Trophoblast cell (in vitro differentiated cells and primary cell): ENCODE results near the gene RHBDL1.

Experiments
- DNase-seq, 2 donors: peaks; one replicate each; pipeline ENCODE4 v3.0.0-alpha.2; 2016
- H2AFZ ChIP-seq: 2 replicates; pipeline ENCODE4 v1.6.1; 2013; ENCODE audit warnings: low read length, moderate library complexity, mild to moderate bottlenecking; ENCODE audit not compliant: insufficient read depth, poor library complexity
- H2AK5ac ChIP-seq: 2 replicates; pipeline ENCODE4 v1.6.1; 2013; ENCODE audit warnings: mild to moderate bottlenecking, low read length
- H2BK120ac ChIP-seq: 2 replicates; pipeline ENCODE4 v1.6.1; 2013; ENCODE audit warnings: low read length, mild to moderate bottlenecking, moderate library complexity; ENCODE audit not compliant: insufficient read depth, poor library complexity
- H2BK12ac ChIP-seq: 2 replicates; pipeline ENCODE4 v1.6.1; 2013; ENCODE audit warnings: mild to moderate bottlenecking, low read length, moderate library complexity
- H2BK5ac ChIP-seq: 2 replicates; pipeline ENCODE4 v1.6.1; 2013; ENCODE audit warnings: low read length, low read depth, moderate library complexity, mild to moderate bottlenecking; ENCODE audit not compliant: poor library complexity
- H3K14ac ChIP-seq: 2 replicates; pipeline ENCODE4 v1.6.1; 2013; ENCODE audit warnings: mild to moderate bottlenecking, low read length
- H3K18ac ChIP-seq: 2 replicates; pipeline ENCODE4 v1.6.1; 2013; ENCODE audit warnings: mild to moderate bottlenecking, low read length
- H3K23ac ChIP-seq: 2 replicates; pipeline ENCODE4 v1.6.1; 2013; ENCODE audit warnings: low read length
- H3K27ac ChIP-seq: 2 replicates; pipeline ENCODE4 v1.5.1; 2013; ENCODE audit warnings: low read depth, mild to moderate bottlenecking, inconsistent platforms, low read length, moderate library complexity
- H3K27me3 ChIP-seq: 2 replicates; pipeline ENCODE4 v1.6.1; 2013; ENCODE audit warnings: inconsistent platforms, mild to moderate bottlenecking, low read length, moderate library complexity; ENCODE audit not compliant: insufficient read depth
- H3K36me3 ChIP-seq, 2 experiments: 1 replicate in 1 of 2; 2 replicates in 1 of 2; pipeline ENCODE4 v1.6.1; 2013; ENCODE audit warnings: low read length in 2 of 2, mild to moderate bottlenecking in 2 of 2, moderate library complexity in 1 of 2; ENCODE audit not compliant: insufficient read depth in 2 of 2, control insufficient read depth in 1 of 2
- H3K4ac ChIP-seq: 2 replicates; pipeline ENCODE4 v1.6.1; 2013; ENCODE audit warnings: low read depth, mild to moderate bottlenecking, low read length, moderate library complexity
- H3K4me1 ChIP-seq, 2 experiments: 1 replicate in 1 of 2; 2 replicates in 1 of 2; pipeline ENCODE4 v1.6.1; 2013; ENCODE audit warnings: low read length in 2 of 2, mild to moderate bottlenecking in 2 of 2, moderate library complexity in 1 of 2; ENCODE audit not compliant: insufficient read depth in 2 of 2, control insufficient read depth in 1 of 2
- H3K4me2 ChIP-seq: 2 replicates; pipeline ENCODE4 v1.6.1; 2013; ENCODE audit warnings: inconsistent platforms, mild to moderate bottlenecking, low read length, moderate library complexity
- H3K4me3 ChIP-seq: 2 replicates; pipeline ENCODE4 v1.5.1; 2013; ENCODE audit warnings: mild to moderate bottlenecking, low read depth, low read length, inconsistent platforms
- H3K79me1 ChIP-seq: one replicate; pipeline ENCODE4 v1.6.1; 2013; ENCODE audit warnings: low read length
- H3K79me2 ChIP-seq: 2 replicates; pipeline ENCODE4 v1.6.1; 2013; ENCODE audit warnings: low read length, mild to moderate bottlenecking; ENCODE audit not compliant: control insufficient read depth, insufficient read depth, poor library complexity
- H3K9ac ChIP-seq: 2 replicates; pipeline ENCODE4 v1.6.1; 2013; ENCODE audit warnings: mild to moderate bottlenecking, low read length
- H3K9me3 ChIP-seq: 2 replicates; pipeline ENCODE4 v1.6.1; 2013; ENCODE audit warnings: low read depth, mild to moderate bottlenecking, control low read depth, inconsistent platforms, low read length; ENCODE audit not compliant: insufficient read depth
- H4K12ac ChIP-seq: 2 replicates; pipeline ENCODE4 v1.6.1; 2013; ENCODE audit warnings: low read depth, mild to moderate bottlenecking, low read length, moderate library complexity
- H4K8ac ChIP-seq: 2 replicates; pipeline ENCODE4 v1.6.1; 2013; ENCODE audit warnings: low read depth, mild to moderate bottlenecking, low read length, moderate library complexity
- H4K91ac ChIP-seq: one replicate; pipeline ENCODE4 v1.6.1; 2013; ENCODE audit warnings: low read depth, mild to moderate bottlenecking, low read length, moderate library complexity
- WGBS: extraction: QIAGEN DNeasy Blood & Tissue Kit; methylation state at CpG from one replicate; pipeline ENCODE4 v1.1.7; 2013; ENCODE audit warnings: missing lambda C conversion rate; ENCODE audit not compliant: insufficient read length, insufficient coverage; ENCODE audit errors: extremely low coverage; 5-methylcytosine and 5-hydroxymethylcytosine counted together

Gene RHBDL1

GRCh38 chr16:682493-683395 is 7.3 kb downstream of the RHBDL1 start:
- H4K12ac ChIP-seq: no peak overlapping the region
- H3K4me3 ChIP-seq: no peak overlapping the region
- no peaks in the 10 kb centered on the region for H3K27me3 ChIP-seq
- peaks cover 27 to 32% of the 10 kb centered on the region in 2 experiments for H3K4me1 ChIP-seq
- peaks cover 14% of the 10 kb centered on the region for H3K79me1 ChIP-seq
- no CpG with 5 or more reads among the region's 36 CpGs for WGBS
- no peak overlapping the region for H2BK5ac ChIP-seq
- peak overlapping the region; percentile 5 for H3K4ac ChIP-seq
- H3K27ac ChIP-seq: no peak overlapping the region
- H3K9ac ChIP-seq: peak overlapping the region; percentile 30
- no peak overlapping the region for H4K8ac ChIP-seq
- no peak overlapping the region for H3K23ac ChIP-seq
- peaks cover 6% of the 10 kb centered on the region for H3K9me3 ChIP-seq
- H2AFZ ChIP-seq: no peak overlapping the region
- no peak overlapping the region for H2BK12ac ChIP-seq
- peaks cover 52 to 57% of the 10 kb centered on the region in 2 experiments for H3K36me3 ChIP-seq
- no peak for DNase-seq
- H3K14ac ChIP-seq: no peak overlapping the region
- no peak overlapping the region for H3K18ac ChIP-seq
- no peak overlapping the region for H4K91ac ChIP-seq
- peak overlapping the region; percentile 90 for H3K4me2 ChIP-seq
- no peak overlapping the region for H2BK120ac ChIP-seq
- no peak overlapping the region for H2AK5ac ChIP-seq
- H3K79me2 ChIP-seq: peaks cover 21% of the 10 kb centered on the region

GRCh38 chr16:683396-684070 is 8.1 kb downstream of the RHBDL1 start:
- Histone ChIP-seq H4K12ac (peak overlapping the region; percentile 81), H3K23ac (no peak overlapping the region), H3K79me1 (peaks cover 14% of the 10 kb centered on the region), H2BK5ac (peak overlapping the region; percentile 47), H2AFZ (peak overlapping the region; percentile 67), H3K9ac (peak overlapping the region; percentile 81), H3K18ac (peak overlapping the region; percentile 60), H3K4me2 (peak overlapping the region; percentile 90), H3K4ac (peak overlapping the region; percentile 18), H3K14ac (peak overlapping the region; percentile 97), H3K27ac (peak overlapping the region; percentile 59), H4K91ac (peak overlapping the region; percentile 92), H2BK12ac (no peak overlapping the region), H3K79me2 (peaks cover 21% of the 10 kb centered on the region), H4K8ac (peak overlapping the region; percentile 81), H3K27me3 (no peaks in the 10 kb centered on the region), H2BK120ac (peak overlapping the region; percentile 55), H2AK5ac (peak overlapping the region; percentile 97), H3K36me3 (peaks cover 54 to 57% of the 10 kb centered on the region in 2 experiments), H3K9me3 (peaks cover 6% of the 10 kb centered on the region), H3K4me3 (peak overlapping the region; percentile 98), H3K4me1 (peaks cover 27 to 32% of the 10 kb centered on the region in 2 experiments)
- peak in 1 of 2 donors; percentile 30 for DNase-seq
- WGBS: no CpG with 5 or more reads among the region's 57 CpGs

DNA sequence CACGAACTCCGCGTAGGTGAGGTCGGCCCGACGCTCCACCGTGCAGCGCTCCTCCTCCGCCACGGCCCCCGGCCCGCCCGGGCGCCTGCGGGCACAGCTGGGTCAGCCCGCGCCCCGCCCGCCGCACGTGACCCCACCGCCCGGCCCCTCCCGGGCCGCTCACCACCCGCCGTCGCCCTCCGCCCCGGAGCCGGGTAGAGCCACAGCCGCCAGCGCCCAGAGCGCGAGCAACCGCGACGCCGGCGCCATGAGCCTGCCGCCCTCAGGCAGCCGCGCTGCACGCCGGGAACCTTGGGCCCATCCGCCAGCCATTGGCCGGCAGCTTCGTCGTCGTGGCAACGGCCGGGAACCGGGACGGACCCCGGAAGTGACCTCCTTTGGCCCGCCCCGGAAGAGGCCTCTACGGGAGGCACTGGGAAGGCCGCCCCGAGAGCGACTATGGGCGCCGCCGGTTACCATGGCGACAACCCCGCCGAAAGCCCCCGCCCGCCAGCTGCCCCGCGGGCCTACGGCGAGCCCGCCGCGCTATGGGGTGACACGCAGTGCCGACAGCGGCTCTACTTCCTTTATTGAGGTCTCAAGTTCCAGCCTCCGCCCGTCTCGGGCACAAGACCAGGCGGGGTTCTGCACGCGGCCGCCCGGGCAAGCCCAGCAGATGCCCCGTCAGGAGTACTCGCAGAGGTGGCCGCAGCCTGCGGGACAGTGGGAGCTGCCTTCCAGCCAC is 8.8 kb downstream of the RHBDL1 start, which contains the start of gene JMJD8:
Gene JMJD8, minus strand, starts transcription at position 264 of the 724 bp plus-strand sequence. Its CDS starts 15 bp downstream, at position 249.
- peak within 1 kb of the TSS; percentile 18 for H3K4ac ChIP-seq
- H3K79me1 ChIP-seq: peaks cover 14% of the 10 kb centered on the region
- H4K12ac ChIP-seq: peak within 1 kb of the TSS; percentile 81
- H3K79me2 ChIP-seq: peaks cover 21% of the 10 kb centered on the region
- H3K9me3 ChIP-seq: peaks cover 6% of the 10 kb centered on the region
- peaks cover 54 to 57% of the 10 kb centered on the region in 2 experiments for H3K36me3 ChIP-seq
- H3K4me3 ChIP-seq: peak within 1 kb of the TSS; percentile 98
- no peak within 1 kb of the TSS for H2BK12ac ChIP-seq
- peaks cover 24 to 32% of the 10 kb centered on the region in 2 experiments for H3K4me1 ChIP-seq
- no CpG with 5 or more reads among the region's 91 CpGs for WGBS
- peak within 1 kb of the TSS; percentile 70 for H2AFZ ChIP-seq
- peak within 1 kb of the TSS; percentile 90 for H3K4me2 ChIP-seq
- H2BK5ac ChIP-seq: peak within 1 kb of the TSS; percentile 47
- peak within 1 kb of the TSS; percentile 55 for H2BK120ac ChIP-seq
- peak within 1 kb of the TSS; percentile 60 for H3K18ac ChIP-seq
- peak within 1 kb of the TSS; percentile 97 for H2AK5ac ChIP-seq
- no peak within 1 kb of the TSS for H3K23ac ChIP-seq
- peak within 1 kb of the TSS; percentile 59 for H3K27ac ChIP-seq
- H4K8ac ChIP-seq: peak within 1 kb of the TSS; percentile 92
- H4K91ac ChIP-seq: peak within 1 kb of the TSS; percentile 92
- peak within 1 kb of the TSS; percentile 97 for H3K14ac ChIP-seq
- peak; percentile 94 to 95 for DNase-seq
- H3K27me3 ChIP-seq: no peaks in the 10 kb centered on the region
- peak within 1 kb of the TSS; percentile 81 for H3K9ac ChIP-seq
